ENCODE results near the gene PDZK1IP1. TPM values are rescaled to one million over a fixed set of nuclear protein-coding genes. Genes with fewer than 3 reads are reported as not detected.

Gene PDZK1IP1
- total and polyA plus RNA-seq, 2 of the 4 experiments (the other 2 are of a cell fraction), result not detected

DNA sequence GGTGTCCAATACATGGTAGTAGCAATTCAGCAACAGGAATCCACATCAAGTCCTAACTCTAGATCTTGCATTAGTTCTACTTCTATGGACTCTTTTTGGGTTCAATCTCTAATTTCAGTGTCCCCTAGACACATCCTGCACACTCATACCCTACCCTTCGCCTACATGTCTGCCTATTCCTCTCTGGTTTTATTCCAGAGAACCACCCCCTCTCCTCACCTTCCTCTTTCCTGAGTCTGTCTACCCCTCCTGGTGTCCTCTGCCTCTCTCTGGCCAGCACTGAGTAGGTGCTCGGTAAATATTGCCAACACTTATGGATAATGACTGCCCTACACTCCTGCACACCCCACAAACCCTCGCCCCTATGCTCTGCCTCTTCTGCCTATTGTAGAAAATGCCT is 32.6 kb upstream of the PDZK1IP1 start:
- dilution Hi-C loops (cut with HindIII; ENCODE audit: low sequenced_read_pairs, unreplicated experiment) (no loop called here), in situ Hi-C loops (cut with MboI; ENCODE audit: low sequenced_read_pairs) (no loop called here), intact Hi-C loops (cut with micrococcal nuclease) (no loop called here)
- Histone ChIP-seq H2AK9ac (replicated peaks; ENCODE audit: low read depth, low read length, poor library complexity) (no peak overlapping the region), H3K4me1 (ENCODE audit: control insufficient read depth, insufficient read depth, low read length) (peaks cover 3% of the 10 kb centered on the region), H4K91ac (ENCODE audit: insufficient read depth, low read depth, low read length) (no peak overlapping the region), H4K20me1 (ENCODE audit: insufficient read depth, low read length) (no peaks in the 10 kb centered on the region), H3K4me3 (ENCODE audit: insufficient read depth, low read depth, low read length) (no peak overlapping the region), H3K14ac (replicated peaks; ENCODE audit: low read depth, low read length) (no peak overlapping the region), H3K9ac (ENCODE audit: low read depth, low read length) (no peak overlapping the region), H3K56ac (ENCODE audit: extremely low read depth, insufficient read depth, low read length) (no peak overlapping the region), H3K27me3 (ENCODE audit: control insufficient read depth, insufficient read depth, low read length) (peaks cover 73% of the 10 kb centered on the region), H3K27ac (ENCODE audit: insufficient read depth, low read length) (no peak overlapping the region), H3K23ac (ENCODE audit: low read depth, low read length) (no peak overlapping the region), H4K5ac (ENCODE audit: low read depth, low read length) (no peak overlapping the region), H3K36me3 (ENCODE audit: control insufficient read depth, insufficient read depth, low read length) (no peaks in the 10 kb centered on the region), H2BK120ac (ENCODE audit: low read depth, low read length) (no peak overlapping the region), H2AFZ (replicated peaks; ENCODE audit: low read length, poor library complexity) (no peak overlapping the region), H4K8ac (ENCODE audit: low read depth in 2 of 2, low read length in 2 of 2) (no peak overlapping the region), H2BK5ac (ENCODE audit: low read depth, low read length, poor library complexity, severe bottlenecking) (no peak overlapping the region), H2BK15ac (ENCODE audit: low read depth, low read length) (no peak overlapping the region), H3K18ac (ENCODE audit: low read depth, low read length) (no peak overlapping the region), H2AK5ac (ENCODE audit: low read depth, low read length) (no peak overlapping the region), H3K4ac (ENCODE audit: low read depth, low read length) (no peak overlapping the region), H2BK20ac (ENCODE audit: low read depth, low read length) (no peak overlapping the region), H3K4me2 (ENCODE audit: low read depth, low read length) (no peak overlapping the region), H3K9me1 (ENCODE audit: insufficient read depth, low read length) (no peaks in the 10 kb centered on the region), H3K9me3 (ENCODE audit: control insufficient read depth, insufficient read depth, low read length) (peaks cover 9% of the 10 kb centered on the region; the same call in 1 of the 2 replicates), H3K79me1 (ENCODE audit: low read depth in 1 of 2, low read length in 2 of 2) (no peaks in the 10 kb centered on the region)
- no TSS peak for BruUV-seq (replicated peaks)
- DNase-seq (no peak), ATAC-seq (ENCODE audit: low read depth) (no peak)
- POLR2A ChIA-PET (ENCODE audit: unreplicated experiment), result no interaction called here
- TF ChIP-seq, protein P1, sequence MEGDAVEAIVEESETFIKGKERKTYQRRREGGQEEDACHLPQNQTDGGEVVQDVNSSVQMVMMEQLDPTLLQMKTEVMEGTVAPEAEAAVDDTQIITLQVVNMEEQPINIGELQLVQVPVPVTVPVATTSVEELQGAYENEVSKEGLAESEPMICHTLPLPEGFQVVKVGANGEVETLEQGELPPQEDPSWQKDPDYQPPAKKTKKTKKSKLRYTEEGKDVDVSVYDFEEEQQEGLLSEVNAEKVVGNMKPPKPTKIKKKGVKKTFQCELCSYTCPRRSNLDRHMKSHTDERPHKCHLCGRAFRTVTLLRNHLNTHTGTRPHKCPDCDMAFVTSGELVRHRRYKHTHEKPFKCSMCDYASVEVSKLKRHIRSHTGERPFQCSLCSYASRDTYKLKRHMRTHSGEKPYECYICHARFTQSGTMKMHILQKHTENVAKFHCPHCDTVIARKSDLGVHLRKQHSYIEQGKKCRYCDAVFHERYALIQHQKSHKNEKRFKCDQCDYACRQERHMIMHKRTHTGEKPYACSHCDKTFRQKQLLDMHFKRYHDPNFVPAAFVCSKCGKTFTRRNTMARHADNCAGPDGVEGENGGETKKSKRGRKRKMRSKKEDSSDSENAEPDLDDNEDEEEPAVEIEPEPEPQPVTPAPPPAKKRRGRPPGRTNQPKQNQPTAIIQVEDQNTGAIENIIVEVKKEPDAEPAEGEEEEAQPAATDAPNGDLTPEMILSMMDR (conservative IDR thresholded peaks at IDR 0.05; ENCODE audit: low read depth, low read length), result no peak
- TF ChIP-seq NFE2L2 (IDR thresholded peaks at IDR 0.05; ENCODE audit: low read depth, low read length) (no peak), RFX5 (IDR thresholded peaks at IDR 0.05; ENCODE audit: low read depth, low read length) (no peak), FOS (IDR thresholded peaks at IDR 0.05; ENCODE audit: low read depth, low read length) (no peak), MAZ (IDR thresholded peaks at IDR 0.05; ENCODE audit: borderline replicate concordance, low read depth, low read length) (no peak), SMC3 (IDR thresholded peaks at IDR 0.05; ENCODE audit: low read depth, low read length) (no peak), CEBPB (IDR thresholded peaks at IDR 0.05; ENCODE audit: low read depth, low read length) (no peak)
- TF ChIP-seq, protein P2, sequence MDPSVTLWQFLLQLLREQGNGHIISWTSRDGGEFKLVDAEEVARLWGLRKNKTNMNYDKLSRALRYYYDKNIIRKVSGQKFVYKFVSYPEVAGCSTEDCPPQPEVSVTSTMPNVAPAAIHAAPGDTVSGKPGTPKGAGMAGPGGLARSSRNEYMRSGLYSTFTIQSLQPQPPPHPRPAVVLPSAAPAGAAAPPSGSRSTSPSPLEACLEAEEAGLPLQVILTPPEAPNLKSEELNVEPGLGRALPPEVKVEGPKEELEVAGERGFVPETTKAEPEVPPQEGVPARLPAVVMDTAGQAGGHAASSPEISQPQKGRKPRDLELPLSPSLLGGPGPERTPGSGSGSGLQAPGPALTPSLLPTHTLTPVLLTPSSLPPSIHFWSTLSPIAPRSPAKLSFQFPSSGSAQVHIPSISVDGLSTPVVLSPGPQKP (IDR thresholded peaks at IDR 0.05; ENCODE audit: borderline replicate concordance, low read depth, low read length), result no peak
- WGBS, 2 experiments (ENCODE audit: extremely low coverage in 2 of 2, insufficient read length in 1 of 2), result 70% methylated on average over 2 of the region's 3 CpGs; no CpG with 5 or more reads in 1 of the 2 experiments
- CTCF ChIA-PET, result no interaction called here
